Activated CD4-positive, alpha-beta T cell treated with anti-CD3 and anti-CD28 coated beads, Interleukin-2, Interleukin-6, amounts not matched to agents 100 ng/mL and 50 ng/mL, durations not matched to agents 16 hours and 8 hours (primary cell): Measurements from ENCODE around the gene AHCYL2.
A peak's percentile ranks its signal among the peaks of the same experiment; 100 is the strongest.
"Not testable (repeated sequence)": the region's sequence is repeated elsewhere in the genome, so short reads cannot be mapped to it uniquely, and the experiment has no call there.

Experiments
- DNase-seq: peaks from one replicate; pipeline ENCODE4 v3.0.0-alpha.2; 2020

AHCYL2 gene

DNA sequence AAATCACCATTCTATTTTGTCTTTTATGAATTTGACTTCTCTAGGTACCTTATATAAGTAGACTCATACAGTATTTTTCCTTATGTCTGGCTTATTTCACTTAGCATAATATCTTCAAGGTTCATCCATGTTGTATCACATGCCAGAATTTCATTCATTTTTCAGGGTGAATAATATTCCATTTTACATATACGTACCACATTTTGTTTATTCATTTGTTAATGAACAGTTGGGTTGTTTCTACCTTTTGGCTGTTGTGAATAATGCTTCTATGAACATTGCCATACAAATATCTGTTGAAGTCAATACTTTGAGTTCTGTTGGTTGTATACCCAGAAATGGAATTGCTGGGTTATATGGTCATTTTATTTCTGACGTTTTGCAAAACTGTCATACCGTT, 20.7 kb downstream of the AHCYL2 start:
- no peak for DNase-seq

DNA sequence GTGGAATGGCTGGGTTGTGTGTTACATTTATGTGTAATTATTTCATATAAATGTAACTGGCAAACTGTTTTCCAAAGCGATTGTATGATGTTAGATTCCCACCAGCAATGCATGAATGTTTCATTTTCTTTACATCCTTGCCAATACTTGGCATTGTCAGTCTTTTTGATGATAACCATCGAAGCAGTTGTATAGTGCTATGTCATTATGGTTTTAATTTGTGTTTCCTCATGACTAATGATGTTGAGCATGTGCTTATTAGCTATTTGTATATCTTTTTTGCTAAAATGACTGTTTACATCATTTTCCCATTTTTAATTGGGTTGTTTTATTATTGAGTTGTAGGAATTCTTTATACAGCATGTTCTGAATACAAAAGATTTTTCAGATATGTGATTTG, 22.3 kb downstream of the AHCYL2 start:
- no peak for DNase-seq

DNA sequence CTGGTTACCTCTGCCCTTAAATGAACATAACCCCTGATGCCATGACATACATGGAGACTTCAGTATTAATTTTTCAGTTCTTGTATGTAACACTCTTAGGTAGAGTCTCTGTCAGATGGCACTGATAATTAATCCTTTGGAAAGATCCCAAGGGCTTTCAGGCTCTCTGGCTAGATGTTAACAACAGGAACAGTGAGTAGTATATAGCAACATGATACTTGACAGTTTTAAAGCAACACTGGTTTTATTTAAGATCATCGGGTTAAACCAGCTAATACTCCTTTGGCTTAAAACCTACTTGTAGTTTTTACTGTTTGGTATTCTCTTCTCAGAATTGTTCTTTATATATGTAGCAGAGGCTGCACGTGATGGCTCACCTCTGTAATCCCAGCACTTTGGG, 27.3 kb downstream of the AHCYL2 start:
- DNase-seq = no peak

DNA sequence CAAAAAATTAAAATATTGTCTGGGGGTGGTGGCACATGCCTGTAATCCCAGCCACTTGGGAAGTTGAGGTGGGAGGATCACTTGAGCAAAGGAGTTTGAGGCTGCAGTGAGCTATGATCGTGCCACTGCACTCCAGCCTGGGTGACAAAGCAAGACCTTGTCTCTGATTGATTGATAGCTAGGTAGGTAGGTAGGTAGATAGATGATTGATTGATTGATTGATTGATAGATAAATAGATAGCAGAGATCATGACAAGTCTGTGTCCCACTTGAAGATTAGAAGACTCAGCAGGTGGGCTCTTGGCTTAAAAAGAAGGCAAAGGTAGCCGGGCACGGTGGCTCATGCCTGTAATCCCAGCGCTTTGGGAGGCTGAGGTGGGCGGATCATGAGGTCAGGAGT, 27.8 kb downstream of the AHCYL2 start:
- DNase-seq = not testable (repeated sequence)

DNA sequence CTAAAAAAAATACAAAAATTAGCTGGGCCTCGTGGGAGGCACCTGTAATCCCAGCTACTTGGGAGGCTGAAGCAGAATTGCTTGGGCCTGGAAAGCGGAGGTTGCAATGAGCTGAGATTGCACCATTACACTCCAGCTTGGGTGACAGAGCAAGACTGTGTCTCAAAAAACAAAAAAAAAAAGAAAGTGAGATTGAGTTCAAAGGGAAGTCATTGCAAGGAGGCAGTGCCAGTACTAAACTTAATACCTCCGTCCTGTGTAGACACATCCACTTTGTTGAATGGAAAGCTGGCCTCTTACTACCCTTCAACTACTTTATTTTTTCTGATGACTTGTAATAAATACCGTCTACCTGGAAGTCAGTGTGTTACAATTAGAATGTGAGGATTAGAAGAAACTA, 31.0 kb downstream of the AHCYL2 start:
- no peak for DNase-seq

DNA sequence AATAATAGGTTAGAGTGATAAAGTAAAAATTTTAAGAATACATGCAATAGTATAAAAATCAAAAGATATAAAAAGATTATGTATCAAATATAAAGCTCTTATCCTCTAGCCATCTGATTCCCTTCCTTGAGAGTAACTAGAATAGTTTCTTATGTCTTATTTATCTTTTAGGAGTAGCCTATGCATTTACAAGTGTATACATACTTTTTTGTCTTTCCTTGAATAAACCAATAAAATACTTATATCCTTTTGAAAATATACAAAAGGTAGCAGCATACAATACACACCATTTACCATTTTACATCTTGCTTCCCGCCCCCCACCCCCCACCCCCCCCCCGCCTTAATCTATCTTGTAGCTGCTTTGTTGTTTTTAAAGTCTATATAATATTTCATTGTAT, 31.4 kb downstream of the AHCYL2 start:
- no peak for DNase-seq

DNA sequence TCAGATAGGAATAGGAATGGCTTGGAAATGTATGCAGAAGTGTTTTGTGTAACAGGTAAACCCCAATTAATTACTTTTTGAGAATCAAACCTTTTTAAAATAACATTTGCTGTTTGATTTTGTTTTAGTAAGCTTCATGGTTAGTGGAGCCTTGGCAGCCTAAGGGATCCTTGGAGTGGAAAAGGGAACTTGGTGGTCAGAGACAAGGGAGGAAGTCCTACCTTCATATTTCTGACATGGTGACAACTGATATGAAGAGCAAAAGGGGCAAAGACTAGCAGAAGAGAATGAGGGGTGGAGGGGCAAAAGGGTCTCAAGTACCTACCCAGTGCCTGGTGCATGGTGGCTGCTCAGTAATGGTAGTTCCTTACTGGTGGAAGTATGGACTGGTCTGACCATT, 32.3 kb downstream of the AHCYL2 start:
- DNase-seq = no peak

DNA sequence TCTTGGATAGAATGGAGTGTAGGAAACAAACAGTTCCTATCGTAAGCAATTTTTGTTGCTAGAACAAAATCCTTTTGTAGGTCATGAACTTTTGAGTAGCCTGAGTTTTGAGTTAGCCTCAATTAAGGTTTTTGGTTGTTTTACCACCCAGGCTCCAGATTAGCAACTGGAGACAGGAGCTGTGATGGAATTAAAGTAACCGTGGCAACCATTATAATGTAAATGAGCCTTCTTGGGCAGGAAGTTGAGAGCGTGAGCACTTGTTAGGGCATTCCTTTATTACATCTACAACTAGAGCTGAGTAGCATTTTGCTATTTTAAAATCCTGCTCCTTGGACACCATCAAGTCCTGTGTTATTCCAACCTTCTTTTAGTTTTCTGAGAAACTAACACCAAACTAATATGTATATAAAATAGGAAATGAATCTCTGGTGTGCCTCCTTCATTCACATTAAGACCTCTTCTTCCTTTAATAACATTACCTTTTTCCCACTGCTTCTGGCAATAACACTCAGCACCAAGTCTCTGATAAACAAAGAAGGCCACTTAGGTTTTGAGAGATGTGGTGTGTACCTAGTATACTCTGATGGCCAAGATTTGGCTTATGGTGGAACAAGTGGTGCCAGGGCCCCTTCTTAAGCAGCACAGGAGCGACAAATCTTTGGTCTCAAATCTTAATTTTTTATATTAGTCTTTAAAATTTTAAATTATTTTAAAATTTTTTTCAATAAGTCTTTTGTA, 34.0 kb downstream of the AHCYL2 start:
- no peak for DNase-seq

DNA sequence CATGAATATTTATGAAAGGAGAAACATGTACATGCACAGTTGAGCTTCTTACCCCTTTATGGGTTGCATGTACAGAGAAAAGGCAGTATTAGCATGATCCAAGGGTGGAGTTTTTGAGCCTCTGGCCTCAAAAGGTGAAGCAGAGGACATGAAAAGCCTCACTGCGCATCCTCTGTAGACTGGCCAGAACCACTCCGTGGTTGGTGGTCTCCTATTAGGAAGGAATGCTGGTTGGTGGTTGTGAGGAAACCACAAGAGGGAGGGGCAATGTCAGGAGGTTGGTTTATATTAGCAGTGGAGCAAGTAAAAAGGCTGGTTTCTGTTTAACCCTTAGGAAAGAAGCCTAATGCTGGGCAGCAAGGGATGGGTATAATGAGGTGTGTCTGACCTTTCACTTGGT, 37.5 kb downstream of the AHCYL2 start:
- DNase-seq = no peak

DNA sequence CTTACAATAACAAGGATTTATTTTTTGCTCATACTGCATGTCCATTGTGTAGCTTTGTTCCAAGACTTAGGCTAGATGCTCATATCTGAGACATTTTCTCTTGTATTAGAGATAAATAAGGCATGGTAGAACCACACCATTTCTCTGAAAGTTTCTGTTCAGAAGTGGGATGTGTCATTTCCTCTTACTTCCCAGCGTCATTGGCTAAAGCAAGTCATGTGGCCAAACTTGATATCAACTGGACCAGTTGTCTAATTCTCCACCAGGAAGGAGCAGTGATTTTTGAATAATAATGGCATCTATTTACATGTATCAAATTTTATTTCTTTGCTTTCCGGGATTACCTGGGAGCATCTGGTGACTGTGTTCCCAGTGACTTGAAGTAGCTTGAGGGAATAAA, 38.3 kb downstream of the AHCYL2 start:
- no peak for DNase-seq

DNA sequence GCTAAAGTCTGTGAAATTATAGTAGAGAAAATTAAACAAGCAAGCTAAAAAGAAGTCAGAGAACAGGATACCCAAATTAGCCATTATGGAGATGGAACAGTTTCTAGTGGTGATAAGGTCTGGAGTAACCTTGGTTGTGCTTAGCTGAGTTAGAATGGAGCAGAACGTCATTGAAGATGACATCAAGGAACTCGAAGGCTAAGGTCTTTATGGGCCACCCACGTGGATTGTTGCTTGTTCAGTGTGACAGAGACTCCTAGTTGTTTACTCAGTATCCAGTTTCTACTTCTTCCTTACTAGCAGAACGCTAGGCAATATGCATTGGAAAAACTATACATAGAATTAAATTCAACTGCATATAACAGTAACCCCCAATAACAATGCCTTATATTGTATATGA, 39.7 kb downstream of the AHCYL2 start:
- no peak for DNase-seq

DNA sequence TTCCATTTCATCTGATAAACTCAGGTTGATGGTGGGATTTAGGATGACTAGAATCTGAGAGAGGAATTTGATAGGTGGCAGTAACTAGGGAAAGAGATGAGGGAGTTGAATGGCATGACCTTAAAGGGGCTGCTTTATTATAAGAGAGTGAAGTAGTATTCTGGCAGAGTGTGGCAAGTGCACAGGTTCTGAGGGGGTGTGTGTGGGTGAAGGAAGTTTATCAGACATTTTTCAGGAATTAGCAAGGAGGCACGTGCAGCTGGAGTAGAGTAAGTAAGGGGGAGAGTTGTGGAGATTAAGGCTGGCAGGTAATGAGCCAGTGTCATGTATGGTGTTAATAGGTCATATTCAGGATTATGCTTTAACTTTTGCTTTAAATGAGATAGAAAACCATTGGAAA, 40.5 kb downstream of the AHCYL2 start:
- DNase-seq = no peak

DNA sequence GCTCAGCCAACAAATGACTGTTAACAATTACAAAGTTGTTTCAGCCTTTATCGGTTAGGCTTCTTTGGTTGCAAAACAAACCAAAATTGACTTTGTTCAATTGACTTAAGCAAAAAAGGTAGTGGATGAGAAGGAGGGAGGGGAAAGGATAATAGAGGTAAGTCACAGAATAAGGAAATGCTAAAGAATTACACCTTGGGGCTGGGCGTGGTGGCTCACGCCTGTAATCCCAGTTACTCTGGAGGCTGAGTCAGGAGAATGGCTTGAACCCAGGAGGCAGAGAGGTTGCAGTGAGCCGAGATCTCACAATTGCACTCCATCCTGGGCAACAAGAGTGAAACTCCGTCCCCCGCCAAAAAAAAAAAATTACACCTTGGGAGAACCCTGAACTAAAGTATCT, 41.4 kb downstream of the AHCYL2 start:
- no peak for DNase-seq

DNA sequence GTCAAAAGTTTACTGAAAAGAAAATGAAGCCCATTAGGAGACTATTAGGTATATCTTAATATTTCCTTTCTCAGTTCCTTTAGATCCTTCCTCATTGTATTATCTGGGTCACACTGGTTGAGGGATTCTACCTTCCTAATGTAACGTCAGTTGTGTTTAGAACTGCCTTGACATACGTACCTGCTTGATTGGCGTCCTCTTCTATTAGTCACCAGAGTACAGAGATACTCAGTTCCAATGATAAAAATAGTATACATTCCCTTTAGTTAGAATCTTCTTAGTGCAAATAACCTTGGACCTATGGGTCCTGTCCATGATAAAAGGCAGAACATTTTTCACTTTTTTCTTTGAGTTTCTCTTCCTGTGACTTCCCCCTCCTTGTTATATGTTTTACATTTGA, 45.2 kb downstream of the AHCYL2 start:
- DNase-seq = no peak

DNA sequence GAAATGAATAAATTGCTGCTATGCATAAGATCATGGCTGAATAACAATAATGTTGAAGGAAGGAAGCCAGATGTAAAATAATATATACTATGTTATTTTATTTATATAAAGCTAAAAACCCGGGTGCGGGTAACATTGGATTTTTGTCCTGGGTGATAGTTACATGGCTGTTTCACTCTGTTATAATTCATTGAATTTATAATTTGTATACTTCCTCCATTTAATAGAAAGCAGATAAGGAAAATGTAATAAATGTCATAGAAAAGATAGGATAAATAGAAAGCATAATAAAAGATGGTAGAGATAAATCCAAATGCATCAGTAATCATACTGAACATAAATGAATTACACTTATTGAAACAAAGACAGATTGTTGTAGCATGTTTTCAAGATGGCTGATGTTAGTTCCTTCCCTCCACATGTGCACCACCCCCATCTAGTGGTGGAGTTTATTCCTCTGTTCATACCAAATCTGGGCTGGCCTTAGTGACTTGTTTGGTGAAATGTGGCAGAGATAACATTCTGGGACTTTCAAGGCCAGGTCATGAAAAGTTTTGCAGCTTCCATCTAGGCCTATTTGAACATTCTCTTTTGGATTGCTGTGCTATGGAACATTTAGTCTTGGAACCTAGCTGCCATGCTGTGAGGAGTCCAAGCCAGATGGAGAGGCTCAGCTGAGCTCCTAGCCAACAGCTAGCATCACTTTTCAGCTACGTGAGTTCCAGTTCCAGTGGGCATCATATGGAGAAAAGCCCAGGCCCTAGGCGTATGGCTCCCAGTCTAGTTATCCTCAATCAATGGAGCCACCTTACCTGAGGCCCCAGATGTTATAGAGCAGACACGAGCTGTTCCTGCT, 46.9 kb downstream of the AHCYL2 start:
- peak; percentile 79 for DNase-seq

DNA sequence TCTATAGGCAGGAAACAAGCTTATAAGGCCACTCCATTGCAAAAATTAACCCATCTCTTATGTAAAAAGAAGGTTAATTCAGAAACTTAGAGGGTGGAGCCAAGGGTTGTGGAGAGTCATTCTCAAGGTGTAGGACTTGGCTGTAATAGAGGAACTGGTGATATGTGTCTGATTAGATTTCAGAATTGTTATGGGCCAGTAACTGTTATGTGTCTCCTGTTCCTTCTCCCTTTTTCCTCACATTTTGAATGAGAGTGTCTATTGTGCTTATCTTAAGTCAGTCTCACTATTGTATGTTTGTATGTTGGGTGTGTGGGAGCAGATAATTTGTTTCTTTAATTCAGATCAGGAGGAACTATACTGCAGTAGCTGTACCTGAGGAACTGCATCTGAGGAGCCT, 49.1 kb downstream of the AHCYL2 start:
- DNase-seq = no peak

DNA sequence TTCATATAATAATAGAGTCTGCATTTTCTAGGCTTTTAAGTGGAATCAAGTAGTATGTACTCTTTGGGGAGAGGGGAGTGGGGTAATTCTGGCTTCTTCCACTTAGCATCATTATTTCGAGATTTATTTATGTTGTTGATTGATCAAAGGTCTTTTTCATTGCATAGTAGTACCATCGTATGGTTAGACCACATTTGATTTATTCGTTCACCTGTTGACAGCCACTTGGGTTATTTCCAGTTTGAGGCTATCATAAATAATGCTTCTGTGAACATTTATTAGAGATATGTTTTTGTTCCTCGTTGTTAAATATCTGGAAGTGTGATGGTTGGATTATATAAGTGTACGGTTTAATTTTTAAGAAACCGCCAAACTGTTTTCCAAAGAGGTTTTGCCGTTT, 52.8 kb downstream of the AHCYL2 start:
- no peak for DNase-seq

DNA sequence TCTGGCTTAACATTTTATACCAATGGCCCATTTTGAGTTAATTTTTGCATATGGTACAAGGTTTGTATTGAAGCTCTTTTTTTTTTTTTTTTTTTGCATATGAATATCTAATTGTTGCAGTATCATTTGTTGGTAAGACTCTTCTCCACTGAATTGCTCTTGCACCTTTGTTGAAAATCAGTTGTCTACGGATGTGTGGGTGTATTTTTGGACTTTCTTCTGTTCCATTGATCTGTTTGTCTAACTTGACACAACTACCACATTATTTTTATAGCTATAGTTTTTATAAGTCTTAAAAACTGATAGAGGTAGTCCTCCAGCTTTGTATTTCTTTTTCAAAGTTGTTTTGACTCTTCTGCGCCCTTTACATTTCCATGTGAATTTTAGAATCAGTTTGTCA, 53.9 kb downstream of the AHCYL2 start:
- no peak for DNase-seq

DNA sequence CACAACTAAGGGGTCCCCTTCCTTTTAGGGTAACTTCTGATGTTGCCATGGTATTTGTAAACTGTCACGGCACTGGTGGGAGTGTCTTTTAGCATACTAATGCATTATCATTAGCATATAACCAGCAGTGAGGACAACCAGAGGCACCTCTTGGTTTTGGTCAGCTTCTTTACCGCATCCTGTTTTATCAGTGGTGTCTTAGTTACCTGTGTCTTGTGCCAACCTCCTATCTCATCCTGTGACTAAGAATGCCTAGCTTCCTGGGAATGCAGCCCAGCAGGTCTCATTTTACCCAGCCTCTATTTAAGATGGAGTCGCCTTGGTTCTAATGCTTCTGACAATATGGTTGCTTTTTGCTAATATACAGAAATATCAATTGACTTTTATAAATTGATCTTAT, 54.9 kb downstream of the AHCYL2 start:
- DNase-seq = peak; percentile 31

DNA sequence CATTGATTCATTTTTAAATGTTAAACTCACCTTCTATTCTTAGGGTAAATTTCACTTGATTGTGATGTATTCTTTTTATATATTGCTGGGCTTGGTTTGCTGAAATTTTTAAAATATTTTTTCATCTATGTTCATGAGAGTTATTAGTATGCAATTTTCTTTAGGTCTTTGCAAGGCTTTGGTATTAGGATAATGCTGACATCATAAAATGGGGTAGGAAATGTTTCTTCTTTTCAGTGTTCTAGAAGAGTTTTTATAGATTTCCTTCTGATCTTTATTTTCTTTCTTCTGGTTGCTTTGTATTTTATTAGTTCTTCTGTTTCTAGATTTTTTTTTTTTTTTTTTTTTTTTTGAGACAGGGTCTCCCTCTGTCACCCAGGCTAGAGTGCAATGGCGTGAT, 56.3 kb downstream of the AHCYL2 start:
- DNase-seq = no peak

DNA sequence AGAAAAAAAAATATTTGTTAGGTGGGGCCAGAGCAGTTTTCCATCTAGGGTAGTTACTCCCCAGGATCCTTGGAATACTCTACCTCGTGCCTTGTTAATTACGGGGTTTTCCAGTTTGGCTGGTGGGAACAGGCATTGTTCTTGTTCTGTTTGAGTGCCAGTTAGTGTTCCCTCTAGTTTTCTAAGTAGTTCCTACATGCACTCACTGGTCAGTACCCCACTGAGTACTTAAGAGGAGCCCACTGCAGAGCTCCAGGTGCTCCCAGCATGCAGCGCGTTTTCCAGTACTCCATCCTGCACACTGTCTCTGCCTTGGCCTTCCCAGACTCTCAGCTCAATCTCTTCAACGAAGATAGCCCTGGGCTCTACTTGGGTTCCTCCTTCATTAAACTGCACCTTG, 58.0 kb downstream of the AHCYL2 start:
- no peak for DNase-seq

DNA sequence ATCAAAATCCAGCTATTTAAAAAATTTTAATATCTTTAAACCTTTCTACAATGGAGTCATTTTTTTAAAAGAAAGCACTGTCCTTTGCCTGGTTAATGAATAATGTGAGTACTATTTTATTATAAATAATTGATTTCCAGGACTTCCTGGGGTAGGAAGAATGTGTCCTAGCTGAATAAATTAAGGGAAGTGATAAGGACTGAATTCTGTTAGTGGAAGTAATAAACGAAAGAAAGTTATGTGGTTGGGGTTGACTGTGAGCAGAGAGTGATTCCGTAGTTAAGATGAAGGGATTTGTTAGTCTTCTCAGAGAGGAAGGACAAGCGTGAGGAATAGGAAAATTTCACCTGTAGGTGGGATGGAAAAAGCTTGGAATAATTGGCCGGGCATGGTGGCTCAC, 59.1 kb downstream of the AHCYL2 start:
- no peak for DNase-seq

DNA sequence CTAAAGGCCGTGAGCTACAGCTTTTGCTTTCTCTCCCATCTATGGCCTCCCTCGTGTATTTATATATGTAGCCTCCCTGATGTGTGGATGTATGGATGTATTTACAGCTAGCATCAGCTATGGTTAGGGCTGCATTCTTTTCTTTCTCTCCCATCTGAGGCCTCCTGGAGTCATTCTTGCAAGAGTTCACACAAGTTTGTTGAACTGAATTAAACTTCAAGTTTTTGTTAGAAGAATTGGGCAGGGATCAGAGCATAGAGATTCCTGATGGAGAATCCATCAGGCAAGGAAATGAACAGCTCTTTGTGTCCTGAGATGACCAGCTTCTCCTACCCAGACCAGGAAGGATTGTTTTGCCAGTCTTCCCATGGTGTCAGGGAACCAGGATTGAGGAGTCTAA, 60.3 kb downstream of the AHCYL2 start:
- DNase-seq = no peak

DNA sequence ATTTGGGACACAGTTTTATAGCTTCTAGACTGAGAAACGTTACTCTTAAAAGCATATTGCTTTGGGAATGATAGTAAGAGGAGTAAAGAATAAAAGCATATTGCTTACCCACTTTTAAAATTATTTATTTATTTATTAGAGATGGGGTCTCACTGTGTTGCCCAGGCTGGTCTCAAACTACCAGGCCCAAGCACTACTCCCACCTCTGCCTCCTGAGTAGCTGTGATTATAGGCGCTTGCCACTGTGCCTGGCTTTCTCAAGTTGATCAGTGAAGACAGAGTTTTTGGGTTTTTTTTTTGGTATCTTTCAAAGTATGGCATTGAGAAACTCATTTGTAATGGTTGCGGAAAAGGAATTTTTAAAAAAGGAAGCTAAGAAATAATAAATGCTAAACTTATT, 68.0 kb downstream of the AHCYL2 start:
- DNase-seq = no peak

DNA sequence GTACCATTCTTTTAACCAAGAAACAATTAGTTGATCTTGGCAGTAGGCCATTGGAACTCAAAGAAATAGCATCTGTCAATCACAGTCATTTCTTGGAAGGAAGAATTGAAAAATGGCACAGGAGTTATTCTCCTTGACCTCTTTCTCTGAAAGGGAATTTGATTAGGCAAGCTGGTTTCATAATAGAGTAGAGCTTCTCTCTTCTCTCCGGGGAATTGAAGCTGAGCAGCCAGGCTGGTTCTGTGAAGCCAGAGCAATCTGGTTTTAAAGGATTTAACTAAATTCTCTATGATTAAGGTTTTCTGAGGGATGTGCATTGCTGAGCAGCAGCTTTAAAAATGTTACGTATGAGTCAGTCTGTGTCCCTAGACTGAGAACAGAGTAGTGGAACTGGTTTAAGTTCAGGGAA, 70.2 kb downstream of the AHCYL2 start:
- DNase-seq = no peak
